Stimulated activated CD8-positive, alpha-beta memory T cell treated with anti-CD3 and anti-CD28 coated beads, Interleukin-4, amount 100 ng/mL, for 1 hour (primary cell): ENCODE data around the gene RIBC2.
"Not testable (repeated sequence)": the region's sequence is repeated elsewhere in the genome, so short reads cannot be mapped to it uniquely, and the experiment has no call there.

Experiments used
- DNase-seq, 2 donors: peaks; one replicate each; pipeline ENCODE4 v3.0.0-alpha.2; 2020; ENCODE audit warnings: low read depth in 2 of 2, low spot score in 1 of 2

RIBC2 gene

GRCh38 chr22:45424241-45424731 is 10.8 kb downstream of the RIBC2 start:
- DNase-seq = no peak

GRCh38 chr22:45425101-45425500 is 11.6 kb downstream of the RIBC2 start:
- DNase-seq = no peak

GRCh38 chr22:45425531-45426265 is 12.2 kb downstream of the RIBC2 start:
- no peak for DNase-seq

GRCh38 chr22:45426387-45426786 is 12.9 kb downstream of the RIBC2 start:
- no peak for DNase-seq

GRCh38 chr22:45427114-45427513 is 13.6 kb downstream of the RIBC2 start:
- no peak for DNase-seq

- no peak for DNase-seq
These were observed 15.2 kb downstream of the RIBC2 start for GRCh38 chr22:45428391-45429385.

GRCh38 chr22:45429424-45429823 is 15.9 kb downstream of the RIBC2 start:
- no peak for DNase-seq

- no peak for DNase-seq
These were observed 16.7 kb downstream of the RIBC2 start for GRCh38 chr22:45429981-45430775.

- DNase-seq = no peak
These were observed 17.4 kb downstream of the RIBC2 start for GRCh38 chr22:45430871-45431270.

- DNase-seq = no peak
These were observed 21.5 kb downstream of the RIBC2 start for GRCh38 chr22:45434981-45435380.

GRCh38 chr22:45435544-45436139 is 22.1 kb downstream of the RIBC2 start:
- DNase-seq = peak; percentile 56 to 65

- not testable (repeated sequence) for DNase-seq
These were observed 23.5 kb downstream of the RIBC2 start for GRCh38 chr22:45436871-45437517.

- DNase-seq = no peak
These were observed 24.8 kb downstream of the RIBC2 start for GRCh38 chr22:45438336-45438735.

- DNase-seq = not testable (repeated sequence)
These were observed 27.2 kb downstream of the RIBC2 start for GRCh38 chr22:45440688-45441087.

- no peak for DNase-seq
These were observed 27.6 kb downstream of the RIBC2 start for GRCh38 chr22:45441138-45441537.

GRCh38 chr22:45442116-45442515 is 28.6 kb downstream of the RIBC2 start:
- DNase-seq = no peak

GRCh38 chr22:45444168-45444567 is 30.7 kb downstream of the RIBC2 start:
- DNase-seq = no peak

GRCh38 chr22:45445031-45445710 is 31.7 kb downstream of the RIBC2 start:
- DNase-seq = no peak

GRCh38 chr22:45446216-45446615 is 32.7 kb downstream of the RIBC2 start:
- DNase-seq = no peak

GRCh38 chr22:45447596-45447995 is 34.1 kb downstream of the RIBC2 start:
- DNase-seq = not testable (repeated sequence)
